PC-3 (cell line): ENCODE data around the gene ULK3. TPM values are rescaled to one million over a fixed set of nuclear protein-coding genes. Genes with fewer than 3 reads are reported as not detected.

Source experiments
- ATAC-seq: fragments of 200-7000 bp; cut with Tn5 transposase; 2 replicates; pipeline ENCODE4 v1.9.1; 2020; ENCODE audit warnings: mild to moderate bottlenecking, moderate library complexity
- BruUV-seq: library from RNA; stranded (reverse); fragments of 400-500 nt; replicated peaks from 2 replicates; lab custom pipeline; 2021; lab: Mats Ljungman, UMichigan
- CTCF ChIA-PET: fragments of 300-600 bp; sonication (Branson Sonifier 250); formaldehyde crosslinking; loops from one replicate; lab custom pipeline; 2022; ENCODE audit warnings: antibody characterized with exemption; lab: Charles Lee
- POLR2A ChIA-PET: fragments of 300-600 bp; sonication (Branson Sonifier 250); formaldehyde crosslinking; loops from one replicate; lab custom pipeline; 2022; ENCODE audit warnings: antibody characterized with exemption; ENCODE audit not compliant: unreplicated experiment; lab: Charles Lee
- DNase-seq: peaks from one replicate; pipeline ENCODE4 v3.0.0-alpha.2; 2015
- H2AFZ ChIP-seq: fragments of 300-600 bp; sonication (generic); 2 replicates; pipeline ENCODE4 v1.6.0; 2016; ENCODE audit warnings: antibody characterized with exemption, low read length
- H3F3A ChIP-seq: fragments of 300-600 bp; sonication (generic); one replicate; pipeline ENCODE4 v1.6.0; 2017; ENCODE audit warnings: antibody characterized with exemption, low read length, control low read depth, mild to moderate bottlenecking; ENCODE audit not compliant: unreplicated experiment
- H3K27ac ChIP-seq: fragments of 300-600 bp; sonication (generic); 2 replicates; pipeline ENCODE4 v1.5.1; 2016; ENCODE audit warnings: mild to moderate bottlenecking, low read length
- H3K27me3 ChIP-seq: fragments of 300-600 bp; sonication (generic); 2 replicates; pipeline ENCODE4 v1.6.1; 2016; ENCODE audit warnings: low read length, mixed read lengths
- H3K36me3 ChIP-seq: fragments of 300-600 bp; sonication (generic); 2 replicates; pipeline ENCODE4 v1.6.1; 2016; ENCODE audit warnings: low read depth, mixed run types, low read length, mixed read lengths
- H3K4me1 ChIP-seq: fragments of 300-600 bp; sonication (generic); 2 replicates; pipeline ENCODE4 v1.5.1; 2016; ENCODE audit warnings: low read length; ENCODE audit not compliant: insufficient read depth
- H3K4me2 ChIP-seq: fragments of 300-600 bp; sonication (generic); 2 replicates; pipeline ENCODE4 v1.6.0; 2016; ENCODE audit warnings: low read length
- H3K4me3 ChIP-seq: fragments of 300-600 bp; sonication (generic); 2 replicates; pipeline ENCODE4 v1.5.1; 2016; ENCODE audit warnings: mild to moderate bottlenecking, low read length, mixed read lengths
- H3K79me2 ChIP-seq: fragments of 300-600 bp; sonication (generic); 2 replicates; pipeline ENCODE4 v1.6.1; 2017; ENCODE audit warnings: low read length, mixed read lengths
- H3K9ac ChIP-seq: fragments of 300-600 bp; sonication (generic); 2 replicates; pipeline ENCODE4 v1.6.0; 2016; ENCODE audit warnings: mild to moderate bottlenecking, low read length
- H3K9me2 ChIP-seq: fragments of 300-600 bp; sonication (generic); replicated peaks from 2 replicates; pipeline ENCODE4 v1.6.1; 2016; ENCODE audit warnings: mixed run types, low read length, mixed read lengths
- H3K9me3 ChIP-seq: fragments of 300-600 bp; sonication (generic); 2 replicates; pipeline ENCODE4 v1.6.1; 2016; ENCODE audit warnings: low read length, mixed read lengths
- H4K20me1 ChIP-seq: fragments of 300-600 bp; sonication (generic); 2 replicates; pipeline ENCODE4 v1.6.1; 2016; ENCODE audit warnings: low read length, mixed read lengths
- EZH2 ChIP-seq: fragments of 300-600 bp; sonication (generic); IDR thresholded peaks from one replicate; pipeline ENCODE4 v1.6.1; 2017; ENCODE audit warnings: antibody characterized with exemption, mild to moderate bottlenecking, low read length; ENCODE audit not compliant: unreplicated experiment
- EZH2phosphoT487 ChIP-seq: fragments of 300-600 bp; sonication (generic); IDR thresholded peaks from 2 replicates; pipeline ENCODE4 v1.6.1; 2018; ENCODE audit warnings: mild to moderate bottlenecking, antibody characterized with exemption, low read length, borderline replicate concordance
- intact Hi-C: fragments of 100-400 bp; cut with micrococcal nuclease; formaldehyde crosslinking; loops from 2 replicates; pipeline ENCODE4 v1.9.0; 2023
- total RNA-seq: library from RNA; depleted of rRNA; stranded (reverse); fragments of >200 nt; gene quantifications from 2 replicates; pipeline ENCODE4 v1.2.3, GENCODE V29; 2014
- TF ChIP-seq, protein P1 (sequence below): fragments of 300-600 bp; sonication (generic); conservative IDR thresholded peaks from 2 replicates; pipeline ENCODE4 v1.5.1; 2017; ENCODE audit warnings: antibody characterized with exemption, low read depth, mild to moderate bottlenecking, low read length

ULK3 gene
- total RNA-seq, 1 experiment from 2014 or later: 20.3 TPM

DNA sequence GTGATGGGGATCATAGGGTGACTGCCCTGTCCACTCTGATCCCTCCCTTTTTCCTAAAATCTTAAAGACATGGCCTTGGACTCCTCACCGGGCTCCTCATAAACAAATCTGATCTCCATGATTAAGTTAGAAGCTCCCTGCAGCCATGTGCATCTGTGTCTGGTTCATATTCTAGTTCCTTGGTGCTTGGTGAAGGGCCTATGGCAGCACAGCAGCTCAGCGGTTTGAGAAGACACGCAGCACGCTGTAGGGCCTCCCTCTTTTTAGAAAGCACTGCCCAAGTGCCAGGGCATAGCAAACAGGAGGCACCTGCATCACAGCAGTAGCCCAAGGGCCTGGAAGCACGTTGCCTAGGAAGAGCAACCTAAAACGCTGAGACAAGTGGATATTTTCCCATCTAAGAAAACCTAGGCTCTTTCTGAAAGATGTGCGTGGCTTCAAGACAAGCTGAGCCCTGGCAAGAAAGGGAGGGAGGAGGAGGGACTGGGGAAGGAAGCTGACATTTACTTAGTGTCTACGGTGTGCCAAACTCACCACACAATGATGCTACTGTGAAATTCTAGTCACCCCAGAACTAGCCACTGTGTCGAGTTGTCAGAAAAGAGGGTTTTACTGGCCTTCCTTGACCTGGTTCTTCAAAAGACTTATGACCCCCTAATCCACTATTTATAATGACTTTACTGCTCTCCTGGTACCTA lies 14.9 kb upstream of the ULK3 start:
- H3K9me2 ChIP-seq: no peaks in the 10 kb centered on the region
- H3K4me1 ChIP-seq: peaks cover 11% of the 10 kb centered on the region
- no peak for DNase-seq
- H3K79me2 ChIP-seq: peaks cover 25% of the 10 kb centered on the region
- intact Hi-C loops: no loop called here
- H4K20me1 ChIP-seq: no peaks in the 10 kb centered on the region
- ATAC-seq: no peak
- no peak overlapping the region for H3K27ac ChIP-seq
- BruUV-seq: no TSS peak
- H3K9ac ChIP-seq: no peak overlapping the region
- H3K27me3 ChIP-seq: no peaks in the 10 kb centered on the region
- H2AFZ ChIP-seq: no peak overlapping the region
- H3K36me3 ChIP-seq: no peaks in the 10 kb centered on the region
- no peak overlapping the region for H3K4me3 ChIP-seq
- ChIA-PET CTCF (no interaction called here), POLR2A (no interaction called here)
- no peaks in the 10 kb centered on the region for H3K9me3 ChIP-seq
- no peak overlapping the region for H3K4me2 ChIP-seq
- H3F3A ChIP-seq: no peaks in the 10 kb centered on the region
- TF ChIP-seq, protein P1, sequence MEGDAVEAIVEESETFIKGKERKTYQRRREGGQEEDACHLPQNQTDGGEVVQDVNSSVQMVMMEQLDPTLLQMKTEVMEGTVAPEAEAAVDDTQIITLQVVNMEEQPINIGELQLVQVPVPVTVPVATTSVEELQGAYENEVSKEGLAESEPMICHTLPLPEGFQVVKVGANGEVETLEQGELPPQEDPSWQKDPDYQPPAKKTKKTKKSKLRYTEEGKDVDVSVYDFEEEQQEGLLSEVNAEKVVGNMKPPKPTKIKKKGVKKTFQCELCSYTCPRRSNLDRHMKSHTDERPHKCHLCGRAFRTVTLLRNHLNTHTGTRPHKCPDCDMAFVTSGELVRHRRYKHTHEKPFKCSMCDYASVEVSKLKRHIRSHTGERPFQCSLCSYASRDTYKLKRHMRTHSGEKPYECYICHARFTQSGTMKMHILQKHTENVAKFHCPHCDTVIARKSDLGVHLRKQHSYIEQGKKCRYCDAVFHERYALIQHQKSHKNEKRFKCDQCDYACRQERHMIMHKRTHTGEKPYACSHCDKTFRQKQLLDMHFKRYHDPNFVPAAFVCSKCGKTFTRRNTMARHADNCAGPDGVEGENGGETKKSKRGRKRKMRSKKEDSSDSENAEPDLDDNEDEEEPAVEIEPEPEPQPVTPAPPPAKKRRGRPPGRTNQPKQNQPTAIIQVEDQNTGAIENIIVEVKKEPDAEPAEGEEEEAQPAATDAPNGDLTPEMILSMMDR: no peak
- no peak for TF ChIP-seq EZH2phosphoT487
- no peak for TF ChIP-seq EZH2

DNA sequence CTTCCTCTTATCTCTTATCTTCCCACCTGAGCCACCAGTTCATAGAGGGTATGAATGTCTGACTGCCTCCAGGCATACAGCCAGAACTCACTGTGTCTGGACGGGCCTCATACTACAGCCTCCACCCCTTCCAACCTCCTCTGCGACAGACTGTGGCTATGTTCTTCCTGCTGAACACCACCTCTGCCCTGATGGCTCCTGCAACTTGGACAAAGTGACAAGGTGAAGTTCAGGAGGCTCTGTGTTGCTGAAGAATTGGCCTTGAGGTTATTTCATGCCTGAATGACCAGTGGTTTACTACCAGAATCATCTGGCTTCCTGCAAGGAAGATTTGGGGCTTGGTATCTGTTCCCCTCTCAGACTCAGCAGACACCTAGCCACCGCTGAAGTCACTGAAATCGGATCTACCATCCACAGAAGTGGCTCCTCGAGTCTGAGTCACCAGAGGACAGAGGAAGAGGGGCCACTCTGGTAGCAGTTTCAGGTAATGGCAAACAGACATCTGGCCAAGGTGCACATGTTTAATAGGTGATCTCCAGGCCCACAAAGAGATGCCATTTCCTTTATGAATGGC lies 14.2 kb upstream of the ULK3 start:
- Histone ChIP-seq H4K20me1 (no peaks in the 10 kb centered on the region), H3K9me3 (no peaks in the 10 kb centered on the region), H3F3A (no peaks in the 10 kb centered on the region), H3K27me3 (no peaks in the 10 kb centered on the region), H3K79me2 (peaks cover 22% of the 10 kb centered on the region), H3K36me3 (no peaks in the 10 kb centered on the region), H3K4me3 (no peak overlapping the region), H3K9me2 (no peaks in the 10 kb centered on the region), H2AFZ (no peak overlapping the region), H3K27ac (no peak overlapping the region), H3K4me1 (peaks cover 11% of the 10 kb centered on the region), H3K9ac (no peak overlapping the region), H3K4me2 (no peak overlapping the region)
- ChIA-PET CTCF (no interaction called here), POLR2A (no interaction called here)
- ATAC-seq: no peak
- peak; percentile 28 for DNase-seq
- TF ChIP-seq EZH2phosphoT487 (no peak), EZH2 (no peak)
- TF ChIP-seq, protein P1: no peak
- no TSS peak for BruUV-seq
- intact Hi-C loops: no loop called here

DNA sequence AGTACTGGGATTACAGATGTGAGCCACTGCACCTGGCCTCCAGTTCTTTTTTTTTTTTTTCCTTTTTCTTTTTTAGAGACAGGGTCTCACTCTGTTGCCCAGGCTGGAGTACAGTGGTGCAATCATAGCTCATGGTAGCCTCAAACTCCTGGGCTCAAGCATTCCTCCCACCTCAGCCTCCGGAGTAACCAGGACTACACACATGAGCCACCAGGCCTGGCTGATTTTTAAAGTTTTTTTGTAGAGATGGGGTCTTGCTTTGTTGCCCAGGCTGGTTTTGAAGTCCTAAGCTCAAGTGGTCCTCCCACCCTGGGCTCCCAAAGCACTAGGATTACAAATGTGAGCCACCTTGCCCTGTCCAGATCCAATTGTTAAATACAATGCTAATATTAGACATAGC lies 13.6 kb upstream of the ULK3 start:
- POLR2A ChIA-PET: no interaction called here

More for the DNA sequence above, 13.6 kb upstream of the ULK3 start:
- Histone ChIP-seq H3K9me3 (no peaks in the 10 kb centered on the region), H3K4me2 (no peak overlapping the region), H4K20me1 (no peaks in the 10 kb centered on the region), H3K9me2 (no peaks in the 10 kb centered on the region), H3K4me3 (no peak overlapping the region), H3K27ac (no peak overlapping the region), H3F3A (no peaks in the 10 kb centered on the region), H3K27me3 (no peaks in the 10 kb centered on the region), H3K4me1 (peaks cover 11% of the 10 kb centered on the region), H3K36me3 (peaks cover 3% of the 10 kb centered on the region; the same call in 1 of the 2 replicates), H2AFZ (no peak overlapping the region), H3K9ac (no peak overlapping the region), H3K79me2 (peaks cover 22% of the 10 kb centered on the region)
- TF ChIP-seq EZH2: no peak
- TF ChIP-seq, protein P1: no peak
- no peak for TF ChIP-seq EZH2phosphoT487
- intact Hi-C loops: no loop called here
- DNase-seq (no peak), ATAC-seq (no peak)
- BruUV-seq: no TSS peak
- CTCF ChIA-PET: no interaction called here
